Brain pericyte (primary cell): ENCODE data around the gene TAF1L.

ENCODE experiments used
- DNase-seq: peaks from one replicate; pipeline ENCODE4 v3.0.0-alpha.2; 2012; ENCODE audit warnings: low read depth, low spot score

Gene TAF1L

DNA sequence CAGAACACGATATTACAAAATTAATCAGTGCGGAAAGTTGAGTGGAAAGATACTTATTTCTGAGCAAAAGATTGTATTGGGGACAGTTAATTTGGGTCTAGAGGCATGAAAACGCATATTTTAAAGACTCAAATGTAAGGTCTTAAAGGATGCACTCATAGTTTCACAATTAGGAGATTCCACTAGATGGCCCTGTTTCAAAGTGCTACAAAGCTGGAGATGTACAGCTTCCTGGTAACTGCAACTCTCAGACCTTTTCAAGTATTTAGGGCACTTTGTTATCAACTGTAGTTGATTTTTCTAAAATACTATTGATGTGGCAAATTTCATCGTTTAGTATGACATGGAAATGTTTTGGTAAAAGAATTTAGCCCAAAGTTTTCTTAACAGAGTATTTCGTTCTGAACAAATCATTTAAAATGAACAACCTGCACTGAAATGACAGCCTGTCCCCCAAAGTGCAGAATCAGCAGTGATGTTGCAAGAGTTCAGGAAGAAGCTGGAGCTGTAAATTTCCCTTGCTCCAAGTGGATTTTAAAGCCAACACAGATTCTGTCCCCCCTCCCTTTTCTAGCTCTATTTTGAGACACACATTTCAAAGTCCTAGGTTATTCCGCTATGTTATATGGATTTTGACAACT lies 46.3 kb downstream of the TAF1L start:
- DNase-seq, result no peak

DNA sequence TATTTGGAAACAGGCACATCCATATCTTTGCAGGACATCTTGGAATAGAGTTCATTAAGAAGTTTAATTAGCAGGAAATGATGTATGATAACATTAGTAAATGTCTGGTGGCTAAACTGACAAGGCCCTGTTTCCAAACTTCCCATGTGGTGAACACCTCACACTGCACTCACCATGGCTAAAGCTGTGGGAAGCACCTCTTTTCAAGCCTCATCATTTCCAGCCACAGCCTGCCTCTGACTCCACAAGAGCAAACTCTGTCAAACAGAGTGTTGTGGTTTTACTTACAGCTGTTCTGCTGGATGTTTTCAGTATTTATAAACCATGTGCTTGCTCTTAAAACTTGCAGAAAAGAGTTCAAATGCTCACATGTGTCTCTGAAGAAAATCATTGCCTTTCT lies 47.6 kb downstream of the TAF1L start:
- DNase-seq, result no peak

DNA sequence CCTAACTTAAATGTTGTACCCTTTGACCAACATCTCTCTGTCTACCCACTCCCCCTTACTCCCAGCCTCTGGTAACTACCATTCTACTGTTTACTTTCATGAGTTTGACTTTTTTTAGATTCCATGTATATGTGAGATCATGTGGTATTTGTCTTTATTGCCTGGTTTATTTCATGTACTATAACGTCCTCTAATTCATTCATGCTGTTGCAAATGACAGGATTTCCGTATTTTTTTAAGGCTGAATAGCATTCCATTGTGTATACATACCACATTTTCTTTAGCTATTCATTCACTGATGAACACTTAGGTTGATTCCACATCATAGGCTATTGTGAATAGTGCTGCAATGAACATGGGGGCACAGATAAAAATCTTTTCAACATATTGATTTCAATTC lies 50.7 kb downstream of the TAF1L start:
- no peak for DNase-seq

DNA sequence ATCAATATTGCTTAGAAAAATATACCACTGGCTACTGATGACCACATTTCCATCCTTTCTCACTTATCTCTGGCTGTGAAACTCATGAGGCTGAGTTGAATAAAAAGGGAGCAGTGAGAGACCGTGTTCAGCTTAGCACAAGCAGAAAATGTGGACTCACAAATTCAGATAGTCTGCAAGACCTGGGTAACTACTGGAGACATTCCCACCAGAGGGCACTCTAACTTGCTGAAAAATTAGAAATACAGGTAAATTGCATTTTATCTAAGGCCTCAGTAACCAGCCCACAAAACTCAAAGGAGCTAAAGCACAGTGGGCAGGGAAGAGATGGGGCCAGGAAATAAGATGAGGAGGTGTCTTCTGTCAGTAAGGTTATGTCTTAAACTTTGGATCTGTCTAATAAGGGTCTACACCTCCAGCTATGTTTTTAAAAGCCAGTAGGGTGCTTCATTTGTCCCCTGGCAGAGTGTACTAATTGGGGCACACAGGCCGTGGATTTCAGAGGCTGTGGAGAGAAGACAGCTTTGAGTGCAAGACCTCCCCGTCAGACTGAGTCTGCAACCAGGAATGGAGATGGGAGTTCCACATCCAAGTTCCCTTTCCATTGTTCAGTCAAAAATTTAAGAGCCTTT lies 53.8 kb downstream of the TAF1L start:
- DNase-seq, result no peak

DNA sequence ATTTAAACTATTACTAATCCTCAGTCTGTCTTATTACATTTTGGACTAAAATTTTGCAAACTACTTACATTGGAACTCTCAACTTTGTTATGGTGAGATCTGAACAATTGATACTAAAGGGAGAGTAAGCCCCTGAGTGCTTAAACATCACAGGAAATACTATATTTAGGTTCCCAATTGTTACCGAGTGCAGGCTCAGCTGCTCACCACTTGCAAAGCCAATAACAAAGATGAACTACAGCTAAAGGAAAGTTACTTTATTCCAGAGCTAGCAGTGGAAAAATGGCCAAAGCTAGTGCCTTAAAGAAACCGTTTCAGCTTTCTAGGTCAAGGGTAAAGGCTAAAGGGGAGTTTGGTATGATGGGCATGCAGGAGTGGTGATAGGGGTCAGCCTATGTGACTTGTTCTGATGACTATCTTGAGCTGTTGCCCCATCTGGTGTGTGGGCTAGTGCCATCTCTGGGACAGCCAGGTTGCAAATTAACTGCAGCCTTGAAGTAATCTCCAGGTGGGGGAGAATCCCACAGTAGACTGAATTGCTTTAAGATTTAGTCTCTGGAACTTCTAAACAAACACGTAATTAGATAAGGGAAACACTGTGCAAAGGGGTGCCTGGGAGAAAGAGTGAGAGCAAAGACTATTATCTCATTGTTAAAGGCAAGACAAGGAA lies 54.7 kb downstream of the TAF1L start:
- DNase-seq, result no peak

DNA sequence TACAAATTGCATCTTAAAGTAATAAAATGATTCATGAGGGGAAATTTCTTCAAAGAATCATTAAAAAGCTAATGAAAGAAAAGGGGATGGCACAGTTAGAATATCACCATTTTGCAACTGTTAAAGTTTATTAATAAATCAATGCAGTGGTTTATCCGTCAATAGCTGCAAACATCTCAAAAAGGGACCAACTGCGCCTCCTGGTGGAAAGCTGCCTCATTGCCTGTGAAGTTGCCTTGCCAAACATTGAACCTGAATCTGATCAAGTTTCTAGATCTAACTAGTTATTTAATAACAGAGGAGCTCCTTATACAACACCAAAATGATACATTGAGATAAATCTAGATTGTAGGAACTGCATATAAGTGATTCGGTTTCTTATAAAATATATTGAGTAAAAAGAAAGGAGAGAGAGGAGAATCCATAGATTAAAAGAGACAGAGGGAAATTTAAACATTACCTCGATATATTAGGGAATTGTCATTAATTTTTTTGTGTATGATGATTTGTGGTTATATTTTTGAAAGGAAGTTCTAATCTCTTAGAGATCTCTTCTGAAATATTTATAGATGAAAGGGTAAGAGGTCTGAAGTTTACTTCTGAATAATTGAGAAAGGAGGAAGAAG lies 55.6 kb downstream of the TAF1L start:
- peak; percentile 34 for DNase-seq
